ENCODE measurements around the gene SRGAP2.
"Not testable (repeated sequence)": the region's sequence is repeated elsewhere in the genome, so short reads cannot be mapped to it uniquely, and the experiment has no call there.

- not testable (repeated sequence) for TF ChIP-seq SIN3A (IDR thresholded peaks at IDR 0.05; ENCODE audit: borderline replicate concordance, insufficient read depth, low read depth, low read length); CTCF (IDR thresholded peaks at IDR 0.05); POLR2AphosphoS5 (IDR thresholded peaks at IDR 0.05; ENCODE audit: low read depth, low read length); REST (IDR thresholded peaks at IDR 0.05; ENCODE audit: insufficient read depth in 1 of 2, low read depth in 2 of 2, low read length in 1 of 2)
Measured at GRCh38 chr1:206231989-206232388, 28.6 kb downstream of the SRGAP2 start.

Measured in Panc1 (cell line).